MM.1S (cell line): Measurements from ENCODE around the gene BLOC1S1.

ENCODE experiments used
- EZH2 ChIP-seq: fragments of 300-600 bp; sonication (generic); optimal IDR thresholded peaks from 2 replicates; pipeline ENCODE3; 2017; ENCODE audit warnings: low read depth, mild to moderate bottlenecking, antibody characterized with exemption, low read length, mixed read lengths
- EZH2phosphoT487 ChIP-seq: fragments of 300-600 bp; sonication (generic); IDR thresholded peaks from 2 replicates; pipeline ENCODE4 v1.6.1; 2018; ENCODE audit warnings: antibody characterized with exemption, low read length
- TF ChIP-seq, protein P1 (sequence below): fragments of 300-600 bp; sonication (generic); IDR thresholded peaks from 2 replicates; pipeline ENCODE4 v1.5.1; 2016; ENCODE audit warnings: antibody characterized with exemption, low read length, mixed read lengths

GRCh38 chr12:55719371-55719770, 3.5 kb downstream of the BLOC1S1 start:
- TF ChIP-seq, protein P1, sequence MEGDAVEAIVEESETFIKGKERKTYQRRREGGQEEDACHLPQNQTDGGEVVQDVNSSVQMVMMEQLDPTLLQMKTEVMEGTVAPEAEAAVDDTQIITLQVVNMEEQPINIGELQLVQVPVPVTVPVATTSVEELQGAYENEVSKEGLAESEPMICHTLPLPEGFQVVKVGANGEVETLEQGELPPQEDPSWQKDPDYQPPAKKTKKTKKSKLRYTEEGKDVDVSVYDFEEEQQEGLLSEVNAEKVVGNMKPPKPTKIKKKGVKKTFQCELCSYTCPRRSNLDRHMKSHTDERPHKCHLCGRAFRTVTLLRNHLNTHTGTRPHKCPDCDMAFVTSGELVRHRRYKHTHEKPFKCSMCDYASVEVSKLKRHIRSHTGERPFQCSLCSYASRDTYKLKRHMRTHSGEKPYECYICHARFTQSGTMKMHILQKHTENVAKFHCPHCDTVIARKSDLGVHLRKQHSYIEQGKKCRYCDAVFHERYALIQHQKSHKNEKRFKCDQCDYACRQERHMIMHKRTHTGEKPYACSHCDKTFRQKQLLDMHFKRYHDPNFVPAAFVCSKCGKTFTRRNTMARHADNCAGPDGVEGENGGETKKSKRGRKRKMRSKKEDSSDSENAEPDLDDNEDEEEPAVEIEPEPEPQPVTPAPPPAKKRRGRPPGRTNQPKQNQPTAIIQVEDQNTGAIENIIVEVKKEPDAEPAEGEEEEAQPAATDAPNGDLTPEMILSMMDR = no peak
- TF ChIP-seq EZH2 = no peak
- TF ChIP-seq EZH2phosphoT487 = no peak
